Loucy (cell line): ENCODE results near the gene RNPEPL1.
"Not testable (repeated sequence)": the region's sequence is repeated elsewhere in the genome, so short reads cannot be mapped to it uniquely, and the experiment has no call there.

Experiments
- H2AFZ ChIP-seq: fragments of 200-600 bp; sonication (generic); 2 replicates; pipeline ENCODE4 v1.6.0; 2016; ENCODE audit warnings: antibody characterized with exemption, mild to moderate bottlenecking, low read length, moderate library complexity
- H3F3A ChIP-seq: fragments of 200-600 bp; 2 replicates; pipeline ENCODE4 v1.6.0; 2016; ENCODE audit warnings: antibody characterized with exemption, low read depth, mild to moderate bottlenecking
- H3K27me3 ChIP-seq: fragments of 200-600 bp; sonication (generic); 2 replicates; pipeline ENCODE4 v1.6.1; 2014; ENCODE audit warnings: low read length, mild to moderate bottlenecking; ENCODE audit not compliant: insufficient read depth, poor library complexity, severe bottlenecking
- H3K36me3 ChIP-seq: fragments of 200-600 bp; sonication (generic); 2 replicates; pipeline ENCODE4 v1.6.1; 2016; ENCODE audit warnings: low read length; ENCODE audit not compliant: insufficient read depth
- H3K4me1 ChIP-seq: fragments of 200-600 bp; sonication (generic); 2 replicates; pipeline ENCODE4 v1.5.1; 2014; ENCODE audit warnings: low read length, mild to moderate bottlenecking; ENCODE audit not compliant: insufficient read depth, poor library complexity, severe bottlenecking
- H3K4me2 ChIP-seq: fragments of 200-600 bp; sonication (generic); 2 replicates; pipeline ENCODE4 v1.6.0; 2014; ENCODE audit warnings: antibody characterized with exemption, low read length, low read depth, mild to moderate bottlenecking; ENCODE audit not compliant: poor library complexity, severe bottlenecking
- H3K4me3 ChIP-seq: fragments of 200-600 bp; sonication (generic); 2 replicates; pipeline ENCODE4 v1.5.1; 2014; ENCODE audit warnings: low read length, mild to moderate bottlenecking, mixed read lengths; ENCODE audit not compliant: poor library complexity, severe bottlenecking
- H3K79me2 ChIP-seq: fragments of 200-600 bp; sonication (generic); 2 replicates; pipeline ENCODE4 v1.6.1; 2014; ENCODE audit warnings: low read length; ENCODE audit not compliant: insufficient read depth
- H3K9ac ChIP-seq: fragments of 200-600 bp; sonication (generic); 2 replicates; pipeline ENCODE4 v1.6.0; 2014; ENCODE audit warnings: mild to moderate bottlenecking, low read depth, low read length, moderate library complexity; ENCODE audit not compliant: poor library complexity, severe bottlenecking
- H3K9me2 ChIP-seq: fragments of 200-600 bp; sonication (generic); replicated peaks from 2 replicates; pipeline ENCODE4 v1.6.1; 2016; ENCODE audit warnings: low read depth, low read length, mixed read lengths
- H3K9me3 ChIP-seq: fragments of 200-600 bp; sonication (generic); 2 replicates; pipeline ENCODE4 v1.6.1; 2014; ENCODE audit warnings: mild to moderate bottlenecking, antibody characterized with exemption, low read length, low read depth; ENCODE audit not compliant: insufficient read depth
- H4K20me1 ChIP-seq: fragments of 200-600 bp; sonication (generic); 2 replicates; pipeline ENCODE4 v1.6.0; 2014; ENCODE audit warnings: antibody characterized with exemption, low read length, mild to moderate bottlenecking; ENCODE audit not compliant: insufficient read depth, poor library complexity, severe bottlenecking
- CTCF ChIP-seq: fragments of 200-600 bp; sonication (generic); conservative IDR thresholded peaks from 2 replicates; pipeline ENCODE4 v1.5.1; 2014; ENCODE audit warnings: mild to moderate bottlenecking, antibody characterized with exemption, low read length
- EZH2phosphoT487 ChIP-seq: fragments of 200-600 bp; IDR thresholded peaks from 2 replicates; pipeline ENCODE4 v1.6.1; 2018; ENCODE audit warnings: antibody characterized with exemption, mild to moderate bottlenecking, moderate library complexity, borderline replicate concordance

RNPEPL1 gene

DNA sequence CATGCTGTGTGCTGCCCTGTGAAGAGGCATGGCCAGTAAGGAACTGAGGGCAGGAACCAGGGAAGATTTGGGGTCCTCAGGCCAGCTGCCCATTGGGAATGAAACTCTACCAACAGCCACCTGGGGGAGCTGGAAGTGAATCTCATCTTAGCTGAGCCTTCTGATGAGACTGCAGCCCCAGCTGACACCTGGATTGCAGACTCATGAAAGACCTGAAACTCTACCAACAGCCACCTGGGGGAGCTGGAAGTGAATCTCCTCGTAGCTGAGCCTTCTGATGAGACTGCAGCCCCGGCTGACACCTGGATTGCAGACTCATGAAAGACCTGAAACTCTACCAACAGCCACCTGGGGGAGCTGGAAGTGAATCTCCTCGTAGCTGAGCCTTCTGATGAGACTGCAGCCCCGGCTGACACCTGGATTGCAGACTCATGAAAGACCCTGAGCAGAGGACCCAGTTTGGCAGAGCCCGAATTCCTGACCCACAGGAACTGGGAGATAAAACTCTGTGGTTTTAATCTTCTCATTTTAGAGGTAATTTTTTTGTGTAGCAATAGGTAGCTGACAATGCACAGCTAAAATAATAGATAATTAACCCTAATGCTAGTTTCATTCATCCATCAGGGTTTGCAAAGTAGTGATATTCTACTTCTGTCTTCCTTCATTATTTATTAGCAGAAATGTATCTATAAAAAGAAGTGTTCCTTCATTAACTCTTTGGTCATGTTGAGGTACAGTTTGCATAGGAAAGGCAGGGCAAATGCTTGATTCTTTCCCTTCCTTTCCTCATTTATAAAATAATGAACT, 48.8 kb downstream of the RNPEPL1 start:
- not testable (repeated sequence) for H3K9me3 ChIP-seq

DNA sequence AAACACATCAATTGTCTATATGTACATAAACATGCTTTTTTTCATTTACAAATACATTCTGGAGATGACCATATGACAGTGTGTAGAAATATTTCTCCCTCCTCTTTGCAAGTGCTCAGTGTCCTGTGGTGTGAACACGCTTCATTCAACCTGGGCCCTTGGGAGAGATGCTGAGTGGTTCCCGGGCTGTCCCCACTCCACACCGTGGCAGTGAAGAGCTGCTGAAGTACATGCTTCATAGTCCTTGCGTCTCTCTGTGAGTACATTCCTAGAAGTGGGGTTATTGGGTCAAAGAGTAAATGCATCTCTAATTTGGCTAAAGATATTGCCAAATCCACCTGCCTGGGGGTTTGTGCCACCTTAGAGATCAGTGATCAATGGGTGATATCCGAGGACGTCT, 50.5 kb downstream of the RNPEPL1 start:
- no peaks in the 10 kb centered on the region for H4K20me1 ChIP-seq
- H3K27me3 ChIP-seq = no peaks in the 10 kb centered on the region
- H3K9me3 ChIP-seq = peaks cover 9% of the 10 kb centered on the region; the same call in 1 of the 2 replicates
- no peak overlapping the region for H3K4me3 ChIP-seq
- H3F3A ChIP-seq = no peaks in the 10 kb centered on the region
- peaks cover 29% of the 10 kb centered on the region for H3K4me1 ChIP-seq
- no peak overlapping the region for H3K9ac ChIP-seq
- no peaks in the 10 kb centered on the region for H3K79me2 ChIP-seq
- no peaks in the 10 kb centered on the region for H3K36me3 ChIP-seq
- TF ChIP-seq CTCF (no peak), EZH2phosphoT487 (no peak)
- no peak overlapping the region for H2AFZ ChIP-seq
- H3K9me2 ChIP-seq = no peaks in the 10 kb centered on the region
- H3K4me2 ChIP-seq = no peak overlapping the region

More for the DNA sequence above, 48.8 kb downstream of the RNPEPL1 start:
- H4K20me1 ChIP-seq, H3K9ac ChIP-seq, H3K79me2 ChIP-seq, H3K4me3 ChIP-seq, H3K36me3 ChIP-seq, H2AFZ ChIP-seq, H3K27me3 ChIP-seq, H3K4me2 ChIP-seq, H3F3A ChIP-seq, H3K9me2 ChIP-seq: not testable (repeated sequence)
- peak; percentile 37 for TF ChIP-seq CTCF
- H3K4me1 ChIP-seq = peaks cover 26% of the 10 kb centered on the region

GRCh38 chr2:240619506-240620148, 51.3 kb downstream of the RNPEPL1 start:
- Histone ChIP-seq H3K9ac (no peak overlapping the region), H3K4me1 (peaks cover 36% of the 10 kb centered on the region), H3K9me3 (peaks cover 9% of the 10 kb centered on the region; the same call in 1 of the 2 replicates), H3K9me2 (no peaks in the 10 kb centered on the region), H3K36me3 (no peaks in the 10 kb centered on the region), H3K4me2 (no peak overlapping the region), H3K79me2 (no peaks in the 10 kb centered on the region), H3K27me3 (no peaks in the 10 kb centered on the region), H2AFZ (no peak overlapping the region), H4K20me1 (no peaks in the 10 kb centered on the region), H3F3A (no peaks in the 10 kb centered on the region), H3K4me3 (no peak overlapping the region)
- TF ChIP-seq EZH2phosphoT487 = no peak
- TF ChIP-seq CTCF = no peak
